GM12873 (cell line): ENCODE results near the gene CMSS1.

Experiments
- CTCF ChIP-seq: IDR thresholded peaks from 2 replicates; pipeline ENCODE4 v1.5.1; 2012; ENCODE audit warnings: low read depth, mild to moderate bottlenecking, moderate library complexity, low read length, control low read depth; ENCODE audit not compliant: insufficient read depth; ENCODE audit errors: missing control alignments

The CMSS1 gene

DNA sequence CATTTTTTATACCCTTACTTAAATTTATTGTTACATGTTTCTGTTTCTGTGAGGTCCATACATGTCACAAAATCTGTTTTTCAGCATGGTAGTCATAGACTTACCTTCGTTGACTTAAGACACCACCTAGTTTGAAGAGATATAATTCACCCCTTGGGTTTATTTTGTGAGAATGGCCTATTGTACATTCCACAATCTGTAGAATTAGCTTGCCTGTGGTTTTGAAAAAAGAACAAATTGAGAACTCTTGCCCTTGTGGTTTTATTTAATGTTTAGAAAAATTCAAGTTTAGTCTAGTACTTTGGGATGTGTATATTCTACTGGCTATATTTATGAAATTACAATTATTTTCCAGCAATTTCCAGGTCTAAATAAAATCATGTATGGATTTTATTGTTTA is 265.1 kb downstream of the CMSS1 start:
- TF ChIP-seq CTCF = no peak

GRCh38 chr3:100083209-100083608 is 265.5 kb downstream of the CMSS1 start:
- no peak for TF ChIP-seq CTCF

- no peak for TF ChIP-seq CTCF
Observed at GRCh38 chr3:100084100-100084806, 266.6 kb downstream of the CMSS1 start.

- TF ChIP-seq CTCF = no peak
Observed at GRCh38 chr3:100086401-100086800, 268.7 kb downstream of the CMSS1 start.

- TF ChIP-seq CTCF = no peak
Observed at GRCh38 chr3:100087198-100087597, 269.5 kb downstream of the CMSS1 start.

DNA sequence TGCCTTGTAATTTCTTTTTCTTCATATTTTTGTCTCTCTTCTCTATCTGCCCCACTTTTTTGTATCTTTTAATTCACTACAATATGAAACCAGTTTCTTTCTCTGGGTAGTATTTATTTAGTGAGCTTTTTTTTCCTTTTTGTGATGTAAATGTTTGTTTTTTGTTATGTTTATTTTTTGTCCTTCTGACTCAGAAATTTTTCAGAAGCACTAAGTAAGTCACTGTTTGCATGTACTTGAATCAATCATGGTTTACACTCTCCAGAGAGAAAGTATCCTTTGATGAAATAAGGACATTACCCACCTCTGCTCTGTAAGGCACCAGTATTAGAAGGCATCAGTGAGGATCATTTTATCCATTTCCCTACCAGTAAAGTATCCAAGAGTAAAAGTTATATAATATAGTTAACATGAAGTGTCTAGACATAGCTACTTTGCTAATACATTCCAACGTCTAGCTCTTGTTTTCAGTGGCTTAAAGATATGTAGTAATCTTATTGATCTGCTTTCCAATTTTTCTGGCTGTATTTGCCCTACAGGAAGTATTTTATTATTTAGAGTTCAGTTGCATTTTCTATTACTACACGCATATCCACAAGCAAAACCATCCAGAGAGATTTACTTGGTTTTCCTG is 271.2 kb downstream of the CMSS1 start:
- TF ChIP-seq CTCF = no peak

- peak; percentile 88 for TF ChIP-seq CTCF
Observed at GRCh38 chr3:100089812-100090668, 272.4 kb downstream of the CMSS1 start.
